Measurements from ENCODE around the gene TMEM132D. TPM values are rescaled to one million over a fixed set of nuclear protein-coding genes. Genes with fewer than 3 reads are reported as not detected.

Gene TMEM132D
- total and polyA plus RNA-seq, 2 experiments from 2014 or later: 2.0 to 2.4 TPM

GRCh38 chr12:129877411-129877810 lies 26.4 kb downstream of the TMEM132D start:
- Histone ChIP-seq H2AFZ (no peak overlapping the region), H3K36me3 (replicated peaks; ENCODE audit: insufficient read depth, low read depth) (no peaks in the 10 kb centered on the region), H4K20me1 (ENCODE audit: insufficient read depth, poor library complexity, severe bottlenecking) (no peaks in the 10 kb centered on the region), H3K4me2 (no peak overlapping the region), H3K27me3 (peaks cover 3% of the 10 kb centered on the region), H3K79me2 (no peaks in the 10 kb centered on the region), H3K9me2 (replicated peaks; ENCODE audit: insufficient read depth) (no peaks in the 10 kb centered on the region), H3K9me3 (ENCODE audit: low read depth) (no peaks in the 10 kb centered on the region), H3K4me1 (ENCODE audit: insufficient read depth) (no peaks in the 10 kb centered on the region), H3K4me3 (no peak overlapping the region), H3K27ac (no peak overlapping the region)
- 87% methylated on average over 11 of the region's 11 CpGs for WGBS (ENCODE audit: low lambda C conversion rate, missing lambda C conversion rate)
- DNase-seq (ENCODE audit: low spot score): no peak
- no peak for TF ChIP-seq EZH2 (IDR thresholded peaks at IDR 0.05; ENCODE audit: borderline replicate concordance)
- no peak for TF ChIP-seq CTCF (IDR thresholded peaks at IDR 0.05; ENCODE audit: poor library complexity)
- no peak for TF ChIP-seq EZH2phosphoT487 (IDR thresholded peaks at IDR 0.05; ENCODE audit: low read depth, severe bottlenecking, unreplicated experiment)

GRCh38 chr12:129873833-129874208 lies 30.0 kb downstream of the TMEM132D start:
- no peaks in the 10 kb centered on the region for H3K36me3 ChIP-seq (replicated peaks; ENCODE audit: insufficient read depth, low read depth)
- H4K20me1 ChIP-seq (ENCODE audit: insufficient read depth, poor library complexity, severe bottlenecking): no peaks in the 10 kb centered on the region
- TF ChIP-seq EZH2phosphoT487 (IDR thresholded peaks at IDR 0.05; ENCODE audit: low read depth, severe bottlenecking, unreplicated experiment): no peak
- TF ChIP-seq EZH2 (IDR thresholded peaks at IDR 0.05; ENCODE audit: borderline replicate concordance): no peak
- TF ChIP-seq CTCF (IDR thresholded peaks at IDR 0.05; ENCODE audit: poor library complexity): no peak
- H3K79me2 ChIP-seq: no peaks in the 10 kb centered on the region
- no peak overlapping the region for H2AFZ ChIP-seq
- H3K4me1 ChIP-seq (ENCODE audit: insufficient read depth): no peaks in the 10 kb centered on the region
- WGBS (ENCODE audit: low lambda C conversion rate, missing lambda C conversion rate): 75% methylated on average over 6 of the region's 6 CpGs
- DNase-seq (ENCODE audit: low spot score): no peak
- H3K4me3 ChIP-seq: no peak overlapping the region
- H3K27ac ChIP-seq: no peak overlapping the region
- H3K27me3 ChIP-seq: peaks cover 3% of the 10 kb centered on the region
- H3K9me2 ChIP-seq (replicated peaks; ENCODE audit: insufficient read depth): no peaks in the 10 kb centered on the region
- H3K9me3 ChIP-seq (ENCODE audit: low read depth): no peaks in the 10 kb centered on the region
- H3K4me2 ChIP-seq: no peak overlapping the region

DNA sequence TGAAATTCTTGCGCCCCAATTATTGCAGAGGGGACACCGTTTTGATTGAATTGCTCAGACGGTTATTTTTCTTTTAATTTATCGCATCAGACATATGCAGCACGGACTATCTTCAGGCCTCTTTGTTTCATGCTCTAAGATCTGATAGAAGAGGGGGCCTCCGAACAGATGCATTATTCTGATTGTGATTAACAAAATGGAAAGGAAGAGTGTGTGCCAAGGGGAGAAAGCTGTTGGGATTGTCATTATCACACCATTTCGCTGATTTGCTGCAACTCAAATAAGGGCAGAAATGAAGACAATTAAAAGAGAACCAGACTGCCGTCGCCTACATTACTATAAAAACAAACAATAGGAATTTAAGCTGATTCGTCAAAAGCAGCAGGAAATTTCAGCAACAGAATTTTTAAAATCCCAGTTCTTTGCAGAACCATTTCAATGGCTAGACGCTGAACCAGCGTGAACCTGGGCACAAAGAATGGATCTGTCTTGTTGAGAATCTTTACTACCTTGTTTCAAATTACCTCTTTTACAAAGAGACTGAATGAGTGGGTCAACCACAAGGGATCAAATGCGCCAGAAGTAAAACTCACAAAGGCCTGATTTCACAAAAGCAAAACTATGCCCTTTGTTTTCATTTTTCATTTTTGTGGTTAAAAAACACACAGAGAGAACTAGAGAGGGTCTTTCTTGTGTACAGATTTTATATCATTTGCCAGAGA lies 30.6 kb downstream of the TMEM132D start:
- no peak overlapping the region for H3K4me2 ChIP-seq
- no peak overlapping the region for H3K4me3 ChIP-seq
- no peaks in the 10 kb centered on the region for H3K9me3 ChIP-seq (ENCODE audit: low read depth)
- no peak overlapping the region for H2AFZ ChIP-seq
- TF ChIP-seq CTCF (IDR thresholded peaks at IDR 0.05; ENCODE audit: poor library complexity) (no peak), EZH2 (IDR thresholded peaks at IDR 0.05; ENCODE audit: borderline replicate concordance) (no peak)
- DNase-seq (ENCODE audit: low spot score): no peak
- H3K27ac ChIP-seq: no peak overlapping the region
- peaks cover 3% of the 10 kb centered on the region for H3K27me3 ChIP-seq
- H3K36me3 ChIP-seq (replicated peaks; ENCODE audit: insufficient read depth, low read depth): no peaks in the 10 kb centered on the region
- H3K9me2 ChIP-seq (replicated peaks; ENCODE audit: insufficient read depth): no peaks in the 10 kb centered on the region
- H4K20me1 ChIP-seq (ENCODE audit: insufficient read depth, poor library complexity, severe bottlenecking): no peaks in the 10 kb centered on the region
- no peaks in the 10 kb centered on the region for H3K79me2 ChIP-seq
- no peaks in the 10 kb centered on the region for H3K4me1 ChIP-seq (ENCODE audit: insufficient read depth)
- 64% methylated on average over 13 of the region's 13 CpGs for WGBS (ENCODE audit: low lambda C conversion rate, missing lambda C conversion rate)
